Left kidney (tissue), 8 donors: Measurements from ENCODE around the gene KIF22. TPM values are rescaled to one million over a fixed set of nuclear protein-coding genes. Genes with fewer than 3 reads are reported as not detected.
"Not testable (repeated sequence)": the region's sequence is repeated elsewhere in the genome, so short reads cannot be mapped to it uniquely, and the experiment has no call there.

ENCODE experiments used
- DNase-seq: peaks from one replicate; pipeline ENCODE4 v3.0.0-alpha.2; 2013
- long read RNA-seq, 8 donors: transcript quantifications; one replicate each; lab custom pipeline, GENCODE V29; 2026
- polyA plus RNA-seq: library from polyadenylated mRNA; unstranded; fragments of 120-200 nt; gene quantifications from one replicate; pipeline ENCODE4 v1.2.1, GENCODE V29; 2013; ENCODE audit not compliant: insufficient read length

Gene KIF22
- 89.2 TPM for polyA plus RNA-seq
- long read RNA-seq, donor 1, transcript KIF22-201 (14 exons, 2,113 nt), result major isoform, 10 of 32 reads
- long read RNA-seq, donor 1, partial matches to known transcripts, result 22 of 32 reads
- long read RNA-seq, donor 1, other reads (novel, unspliced or antisense), result 0 of 32 reads
- long read RNA-seq, donor 2, transcript KIF22-201 (14 exons, 2,113 nt), result major isoform, 12 of 23 reads
- long read RNA-seq, donor 2, partial matches to known transcripts, result 11 of 23 reads
- long read RNA-seq, donor 2, other reads (novel, unspliced or antisense), result 0 of 23 reads
- long read RNA-seq, donor 3, transcript KIF22-201 (14 exons, 2,113 nt), result major isoform, 10 of 58 reads
- long read RNA-seq, donor 3, partial matches to known transcripts, result 47 of 58 reads
- long read RNA-seq, donor 3, other reads (novel, unspliced or antisense), result 0 of 58 reads
- long read RNA-seq, donor 4, partial matches to known transcripts, result 0 of 1 reads
- long read RNA-seq, donor 4, other reads (novel, unspliced or antisense), result 0 of 1 reads
- long read RNA-seq, donor 5, transcript KIF22-201 (14 exons, 2,113 nt), result major isoform, 33 of 106 reads
- long read RNA-seq, donor 5, partial matches to known transcripts, result 73 of 106 reads
- long read RNA-seq, donor 5, other reads (novel, unspliced or antisense), result 0 of 106 reads
- long read RNA-seq, donor 6, transcript KIF22-201 (14 exons, 2,113 nt), result major isoform, 14 of 37 reads
- long read RNA-seq, donor 6, partial matches to known transcripts, result 23 of 37 reads
- long read RNA-seq, donor 6, other reads (novel, unspliced or antisense), result 0 of 37 reads
- long read RNA-seq, donor 7, transcript KIF22-201 (14 exons, 2,113 nt), result major isoform, 16 of 54 reads
- long read RNA-seq, donor 7, partial matches to known transcripts, result 37 of 54 reads
- long read RNA-seq, donor 7, other reads (novel, unspliced or antisense), result 0 of 54 reads
- long read RNA-seq, donor 8, transcript KIF22-201 (14 exons, 2,113 nt), result major isoform, 8 of 24 reads
- long read RNA-seq, donor 8, partial matches to known transcripts, result 16 of 24 reads
- long read RNA-seq, donor 8, other reads (novel, unspliced or antisense), result 0 of 24 reads

GRCh38 chr16:29790183-29790948 is at the start of gene KIF22:
KIF22 (plus strand) TSS chr16:29790751; CDS start chr16:29790760, 9 bp downstream.
- peak; percentile 99 for DNase-seq

DNA sequence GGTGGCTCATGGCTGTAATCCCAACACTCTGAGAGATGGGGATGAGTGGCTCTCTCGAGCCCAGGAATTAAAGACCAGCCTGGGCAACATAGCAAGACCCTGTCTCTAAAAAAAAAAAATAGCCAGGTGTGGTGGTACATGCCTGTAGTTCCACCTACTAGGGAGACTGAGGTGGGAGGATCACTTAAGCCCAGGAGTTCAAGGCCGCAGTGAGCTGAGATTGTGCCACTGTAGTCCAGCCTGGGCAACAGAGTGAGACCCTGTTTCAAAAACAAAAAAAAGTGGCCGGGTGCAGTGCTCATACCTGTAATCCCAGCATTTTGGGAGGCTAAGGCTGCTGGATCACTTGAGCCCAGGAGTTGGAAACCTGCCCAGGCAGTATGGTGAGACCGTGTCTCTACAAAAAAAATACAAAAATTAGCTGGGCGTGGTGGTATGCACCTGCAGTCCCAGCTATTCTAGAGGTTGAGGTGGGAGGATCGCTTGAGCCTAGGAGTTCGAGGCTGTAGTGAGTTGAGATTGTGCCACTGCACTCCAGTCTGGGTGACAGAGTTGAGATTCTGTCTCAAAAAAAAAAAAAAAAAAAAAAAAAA is 47.8 kb upstream of the KIF22 start:
- no peak for DNase-seq

GRCh38 chr16:29743475-29743826 is 47.1 kb upstream of the KIF22 start:
- DNase-seq, result no peak

DNA sequence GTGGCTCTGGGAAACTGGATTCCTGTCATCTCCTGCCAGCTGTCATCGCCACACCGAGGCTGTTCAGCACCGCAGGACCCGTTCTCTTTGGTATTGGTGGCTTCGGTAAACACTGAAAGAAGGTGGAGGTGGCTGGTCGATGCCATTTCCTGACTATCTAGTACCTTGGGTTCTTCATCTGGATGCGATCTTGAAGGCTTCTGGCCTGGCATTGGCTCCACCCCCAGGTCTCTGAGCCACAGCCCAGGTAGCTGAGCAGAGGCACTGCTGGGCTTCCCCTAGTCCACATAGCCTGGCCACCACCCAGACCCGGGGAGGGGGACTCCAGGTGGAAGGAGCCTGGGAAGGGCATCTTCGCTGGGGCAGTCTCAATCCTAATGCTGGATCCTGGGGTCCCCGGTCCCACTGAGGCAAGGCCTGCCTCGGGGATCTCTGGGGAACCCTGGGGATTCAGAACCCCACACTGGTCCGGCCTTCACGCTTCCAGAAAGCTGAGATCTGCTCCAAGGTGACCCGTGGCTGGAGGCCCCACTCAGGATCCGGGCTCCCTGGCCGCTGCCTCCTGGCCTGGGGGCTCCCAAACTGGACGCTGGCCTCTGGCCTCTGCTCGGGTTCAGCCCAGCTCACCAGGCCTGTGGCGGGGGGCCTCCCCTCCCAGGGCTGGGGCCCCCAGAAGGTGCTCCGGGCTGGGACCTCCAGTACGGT is 46.6 kb upstream of the KIF22 start:
- DNase-seq, result no peak

- no peak for DNase-seq
These were observed 45.9 kb upstream of the KIF22 start for GRCh38 chr16:29744541-29745101.

- DNase-seq, result no peak
These were observed 45.3 kb upstream of the KIF22 start for GRCh38 chr16:29745121-29745852.

- no peak for DNase-seq
These were observed 44.7 kb upstream of the KIF22 start, which contains the start of gene C16orf54 for GRCh38 chr16:29745853-29746345. C16orf54 (minus strand) TSS chr16:29745990; CDS start chr16:29744951, 1,039 bp downstream.

DNA sequence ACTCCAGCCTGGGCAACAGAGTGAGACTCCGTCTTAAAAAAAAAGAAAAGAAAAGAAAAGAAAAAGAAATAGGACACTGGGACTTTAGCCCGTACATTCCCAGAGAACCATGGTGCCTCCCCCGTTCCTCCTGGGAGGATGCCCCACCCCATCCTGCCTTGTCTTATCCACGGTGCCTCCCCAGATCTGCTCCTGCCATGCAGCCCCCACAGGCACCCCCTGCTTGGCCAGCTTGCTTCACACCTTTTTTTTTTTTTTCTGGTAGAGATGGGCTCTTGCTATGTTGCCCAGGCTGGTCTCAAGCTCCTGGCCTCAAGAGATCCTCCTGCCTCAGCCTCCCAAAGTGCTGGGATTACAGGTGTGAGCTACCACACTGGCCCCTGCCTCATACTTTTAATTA is 44.0 kb upstream of the KIF22 start:
- DNase-seq, result not testable (repeated sequence)

DNA sequence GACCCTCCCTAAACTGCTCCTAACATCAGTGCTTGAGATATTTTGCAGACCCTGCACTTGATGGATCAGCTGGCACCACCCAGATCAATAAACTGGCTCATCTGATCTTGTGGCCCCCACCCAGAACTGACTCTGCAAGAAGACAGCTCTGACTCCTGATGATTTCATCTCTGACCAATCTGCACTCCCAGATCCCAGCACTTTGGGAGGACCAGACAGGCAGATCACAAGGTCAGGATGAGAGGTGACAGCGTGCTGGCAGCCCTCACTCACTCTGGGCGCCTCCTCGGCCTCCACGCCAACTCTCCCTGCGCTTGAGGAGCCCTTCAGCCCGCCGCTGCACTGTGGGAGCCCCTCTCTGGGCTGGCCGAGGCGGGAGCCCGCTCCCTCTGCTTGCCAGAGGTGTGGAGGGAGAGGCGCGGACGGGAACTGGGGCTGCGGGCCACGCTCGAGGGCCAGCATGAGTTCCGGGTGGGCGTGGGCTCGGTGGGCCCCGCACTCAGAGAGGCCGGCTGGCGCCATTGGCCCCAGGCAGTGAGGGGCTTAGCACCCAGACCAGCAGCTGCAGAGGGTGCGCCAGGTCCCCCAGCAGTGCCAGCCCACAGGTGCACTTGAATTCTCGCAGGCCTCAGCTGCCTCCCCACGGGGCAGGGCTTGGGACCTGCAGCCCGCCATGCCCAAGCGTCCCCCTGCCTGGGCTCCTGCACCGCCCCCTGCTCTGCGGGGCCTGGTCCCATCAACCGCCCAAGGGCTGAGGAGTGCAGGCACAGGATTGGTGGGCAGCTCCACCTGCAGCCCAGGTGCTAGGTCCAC is 42.4 kb upstream of the KIF22 start:
- DNase-seq, result no peak

- DNase-seq, result not testable (repeated sequence)
These were observed 41.8 kb upstream of the KIF22 start for GRCh38 chr16:29748760-29749149.

DNA sequence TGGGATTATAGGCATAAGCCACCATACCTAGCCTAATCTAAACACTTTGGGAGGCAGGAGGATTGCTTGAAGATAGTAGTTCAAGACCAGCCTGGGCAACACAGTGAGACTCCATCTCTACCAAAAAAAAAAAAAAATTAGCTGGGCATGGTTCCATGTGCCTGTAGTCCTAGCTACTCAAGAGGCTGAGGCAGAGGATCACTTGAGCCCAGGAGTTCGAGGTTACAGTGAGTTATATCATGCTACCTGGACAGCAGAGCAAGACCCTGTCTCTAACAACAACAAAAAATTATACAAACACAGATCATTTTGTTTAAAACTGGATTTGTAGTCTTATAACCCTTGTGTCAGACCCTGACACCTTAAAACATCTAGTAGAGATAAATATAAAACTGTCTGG is 37.0 kb upstream of the KIF22 start:
- DNase-seq, result no peak

DNA sequence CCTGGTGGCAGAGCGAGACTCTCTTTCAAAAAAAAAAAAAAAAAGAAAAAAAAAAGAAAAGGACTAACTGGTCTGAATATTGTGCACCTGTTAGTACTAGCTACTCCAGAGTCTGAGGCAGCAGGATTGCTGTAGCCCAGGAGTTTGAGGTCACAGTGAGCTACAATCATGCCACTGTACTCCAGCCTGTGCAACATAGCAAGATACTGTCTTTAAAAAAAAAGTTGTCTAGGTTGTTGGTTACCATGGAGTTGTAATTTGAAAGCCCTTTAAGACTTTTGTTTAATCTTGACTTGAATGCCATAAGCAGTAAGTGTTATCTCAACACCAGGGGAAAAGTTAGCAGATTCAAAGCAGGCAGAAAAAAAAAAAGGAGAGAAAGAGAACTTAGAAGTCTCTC is 33.9 kb upstream of the KIF22 start:
- no peak for DNase-seq

GRCh38 chr16:29757086-29757485 is 33.5 kb upstream of the KIF22 start:
- not testable (repeated sequence) for DNase-seq

DNA sequence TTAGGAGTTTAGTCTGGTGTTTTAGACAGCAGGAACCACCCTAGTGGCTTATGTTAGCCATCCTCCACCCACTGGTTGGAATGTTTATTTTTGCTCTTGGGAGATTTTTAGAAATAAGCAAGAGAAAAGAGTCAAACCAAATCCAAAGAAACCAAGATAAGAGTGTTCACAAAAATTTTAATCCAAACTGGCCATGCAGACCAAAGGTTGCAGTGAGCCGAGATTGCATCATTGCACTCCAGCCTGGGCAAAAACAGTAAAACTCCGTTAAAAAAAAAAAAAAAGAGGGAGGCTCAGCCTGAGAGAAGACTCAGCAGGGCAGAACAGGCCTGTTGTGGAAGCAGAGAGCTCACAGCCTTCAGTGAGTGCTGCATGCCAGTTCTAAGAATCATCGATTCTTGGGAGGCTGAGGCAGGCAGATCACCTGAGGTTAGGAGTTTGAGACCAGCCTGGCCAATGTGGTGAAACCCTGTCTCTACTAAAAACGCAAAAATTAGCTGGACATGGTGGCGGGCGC is 32.5 kb upstream of the KIF22 start:
- DNase-seq, result no peak

DNA sequence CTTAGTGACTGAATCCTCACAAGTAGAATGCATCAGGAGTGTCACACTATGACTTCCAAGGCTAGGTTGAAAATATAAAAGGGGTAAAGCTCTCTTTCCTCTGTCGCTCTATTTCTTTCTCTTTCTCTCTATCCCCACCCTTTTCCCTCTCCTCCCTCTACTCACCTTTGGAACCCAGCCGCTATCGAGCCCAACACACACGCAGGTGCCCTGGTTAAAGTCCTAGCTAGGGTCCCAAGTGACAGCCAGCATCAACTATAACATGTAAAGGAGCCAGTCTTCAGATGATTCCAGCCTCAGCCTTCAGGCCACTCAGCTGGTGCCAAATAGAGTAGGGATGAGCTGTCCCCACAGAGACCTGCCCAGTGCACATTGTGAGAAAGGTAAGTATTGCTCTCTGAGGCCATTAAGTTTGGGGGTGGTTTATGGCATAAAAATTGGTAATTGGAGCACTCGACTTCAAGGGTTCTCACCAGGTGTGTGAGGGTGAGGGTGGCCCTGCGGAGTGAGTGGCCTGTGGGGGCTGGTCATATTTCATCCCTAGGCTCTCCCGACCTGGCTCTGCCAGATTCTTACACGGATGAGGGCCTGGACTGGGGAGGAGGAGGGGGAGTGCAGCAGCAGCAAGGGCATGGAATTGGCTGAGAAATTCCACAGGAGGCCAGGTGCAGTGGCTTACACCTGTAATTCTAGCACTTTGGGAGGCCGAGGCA is 29.8 kb upstream of the KIF22 start:
- no peak for DNase-seq

DNA sequence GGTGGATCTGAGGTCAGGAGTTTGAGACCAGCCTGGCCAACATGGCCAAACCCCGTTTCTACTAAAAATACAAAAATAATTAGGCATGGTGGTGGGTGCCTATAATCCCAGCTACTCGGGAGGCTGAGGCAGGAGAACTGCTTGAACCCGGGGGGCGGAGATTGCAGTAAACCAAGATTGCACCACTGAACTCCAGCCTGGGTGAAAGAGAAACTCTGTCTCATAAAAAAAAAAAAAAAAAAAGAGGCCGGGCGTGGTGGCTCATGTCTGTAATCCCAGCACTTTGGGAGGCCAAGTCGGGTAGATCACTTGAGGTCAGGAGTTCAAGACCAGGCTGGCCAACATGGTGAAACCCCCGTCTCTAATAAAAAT is 29.3 kb upstream of the KIF22 start:
- DNase-seq, result not testable (repeated sequence)

DNA sequence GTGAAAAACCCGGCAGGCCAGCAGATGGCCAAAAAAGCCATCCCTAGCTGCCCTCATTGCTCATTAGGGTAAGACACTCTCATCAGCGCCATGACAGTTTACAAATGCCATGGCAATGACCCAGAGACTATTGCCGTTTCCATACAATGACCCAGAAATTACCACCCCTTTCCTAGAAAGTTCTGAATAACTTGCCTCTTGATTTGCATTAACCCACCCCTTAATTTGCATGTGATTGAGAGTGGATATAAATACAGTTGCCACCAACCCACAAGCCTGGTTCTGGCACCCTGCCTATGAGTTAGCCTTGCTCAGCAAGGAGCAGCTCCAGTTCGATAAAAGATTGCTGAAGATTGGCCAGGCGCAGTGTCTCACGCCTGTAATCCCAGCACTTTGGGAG is 28.7 kb upstream of the KIF22 start:
- no peak for DNase-seq

DNA sequence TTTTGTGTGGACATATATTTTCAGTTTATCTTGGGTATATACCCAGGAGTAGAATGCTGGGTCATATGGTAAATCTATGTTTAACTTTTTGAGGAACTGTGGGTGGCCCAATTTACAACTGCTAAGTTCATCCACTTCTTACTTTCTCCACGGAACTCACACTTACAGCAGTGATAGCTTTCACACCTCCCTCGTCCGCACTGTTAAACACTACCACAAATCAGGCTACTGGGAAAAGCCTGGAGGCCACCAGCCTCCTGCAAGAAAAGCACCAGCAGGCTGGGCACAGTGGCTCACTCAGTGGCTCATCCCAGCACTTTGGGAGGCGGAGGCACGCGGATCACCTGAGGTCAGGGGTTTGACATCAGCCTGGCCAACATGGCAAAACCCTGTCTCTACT is 27.2 kb upstream of the KIF22 start:
- no peak for DNase-seq
